SK-N-SH treated with all-trans-retinoic acid at 6 μM for 48 hours (cell line): ENCODE data around the gene CTAGE6.
"Not testable (repeated sequence)": the region's sequence is repeated elsewhere in the genome, so short reads cannot be mapped to it uniquely, and the experiment has no call there.

Experiments used
- ATAC-seq: fragments of 200-7000 bp; cut with Tn5 transposase; 3 replicates; pipeline ENCODE4 v1.9.1; 2020; ENCODE audit warnings: mild to moderate bottlenecking, moderate library complexity
- BACH2 ChIP-seq: fragments of 250-450 bp; sonication (Bioruptor Pico); IDR thresholded peaks from 2 replicates; pipeline ENCODE4 v1.9.0; 2021; ENCODE audit warnings: mild to moderate bottlenecking, borderline replicate concordance
- CSDC2 ChIP-seq: fragments of 250-450 bp; sonication (Bioruptor Pico); IDR thresholded peaks from 2 replicates; pipeline ENCODE4 v1.5.0; 2020; ENCODE audit warnings: mild to moderate bottlenecking, moderate library complexity
- GLIS3 ChIP-seq: fragments of 250-450 bp; sonication (Bioruptor Pico); IDR thresholded peaks from 2 replicates; pipeline ENCODE4 v1.5.0; 2020; ENCODE audit warnings: mild to moderate bottlenecking, moderate library complexity
- PPARA ChIP-seq: fragments of 250-450 bp; sonication (Bioruptor Pico); IDR thresholded peaks from 2 replicates; pipeline ENCODE4 v1.5.0; 2020; ENCODE audit warnings: mild to moderate bottlenecking, borderline replicate concordance
- TOX ChIP-seq: fragments of 250-450 bp; sonication (Bioruptor Pico); IDR thresholded peaks from 2 replicates; pipeline ENCODE4 v1.8.0; 2021; ENCODE audit warnings: mild to moderate bottlenecking, moderate library complexity, borderline replicate concordance
- ZFP30 ChIP-seq: fragments of 450-650 bp; formaldehyde crosslinking; IDR thresholded peaks from 2 replicates; pipeline ENCODE4 v1.5.0; 2022; ENCODE audit warnings: mild to moderate bottlenecking, moderate library complexity
- ZNF8 ChIP-seq: fragments of 450-650 bp; formaldehyde crosslinking; IDR thresholded peaks from 2 replicates; pipeline ENCODE4 v1.5.0; 2020; ENCODE audit warnings: mild to moderate bottlenecking, moderate library complexity
- TF ChIP-seq, protein P1 (sequence below): fragments of 250-450 bp; sonication (Bioruptor Pico); IDR thresholded peaks from 2 replicates; pipeline ENCODE4 v1.5.1; 2020; ENCODE audit warnings: low read depth, mild to moderate bottlenecking, moderate library complexity

The CTAGE6 gene, protein sequence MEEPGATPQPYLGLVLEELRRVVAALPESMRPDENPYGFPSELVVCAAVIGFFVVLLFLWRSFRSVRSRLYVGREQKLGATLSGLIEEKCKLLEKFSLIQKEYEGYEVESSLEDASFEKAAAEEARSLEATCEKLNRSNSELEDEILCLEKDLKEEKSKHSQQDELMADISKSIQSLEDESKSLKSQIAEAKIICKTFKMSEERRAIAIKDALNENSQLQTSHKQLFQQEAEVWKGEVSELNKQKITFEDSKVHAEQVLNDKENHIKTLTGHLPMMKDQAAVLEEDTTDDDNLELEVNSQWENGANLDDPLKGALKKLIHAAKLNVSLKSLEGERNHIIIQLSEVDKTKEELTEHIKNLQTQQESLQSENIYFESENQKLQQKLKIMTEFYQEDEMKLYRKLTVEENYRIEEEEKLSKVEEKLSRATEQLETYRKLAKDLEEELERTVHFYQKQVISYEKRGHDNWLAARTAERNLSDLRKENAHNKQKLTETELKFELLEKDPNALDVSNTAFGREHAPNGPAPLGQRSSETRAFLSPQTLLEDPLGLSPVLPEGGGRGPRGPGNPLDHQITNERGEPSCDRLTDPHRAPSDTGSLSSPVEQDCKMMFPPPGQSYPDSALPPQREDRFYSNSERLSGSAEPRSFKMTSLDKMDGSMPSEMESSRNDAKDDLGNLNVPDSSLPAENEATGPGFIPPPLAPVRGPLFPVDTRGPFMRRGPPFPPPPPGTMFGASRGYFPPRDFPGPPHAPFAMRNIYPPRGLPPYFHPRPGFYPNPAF

DNA sequence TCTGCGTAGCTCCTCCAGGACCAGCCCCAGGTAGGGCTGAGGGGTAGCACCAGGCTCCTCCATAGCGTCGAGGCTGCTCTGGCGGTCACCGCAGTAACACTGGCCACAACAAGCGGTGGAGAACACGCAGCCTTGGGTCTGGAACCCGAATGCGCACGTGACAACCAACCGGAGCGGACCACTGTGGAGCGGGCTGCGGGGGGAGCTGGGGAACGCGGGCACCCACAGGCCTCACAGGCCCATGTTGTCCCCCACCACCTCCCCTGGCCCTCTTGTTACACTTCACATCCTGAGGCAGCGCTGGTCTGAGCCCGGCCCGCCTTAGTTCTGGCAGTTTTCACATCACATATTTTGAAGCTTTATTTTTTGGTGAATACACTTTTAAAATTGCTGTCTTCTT lies at the start of gene CTAGE6:
Gene CTAGE6 (minus strand): TSS at position 101 of the 400 bp plus-strand sequence. CDS start 38 bp downstream, at position 63.
- not testable (repeated sequence) for ATAC-seq

DNA sequence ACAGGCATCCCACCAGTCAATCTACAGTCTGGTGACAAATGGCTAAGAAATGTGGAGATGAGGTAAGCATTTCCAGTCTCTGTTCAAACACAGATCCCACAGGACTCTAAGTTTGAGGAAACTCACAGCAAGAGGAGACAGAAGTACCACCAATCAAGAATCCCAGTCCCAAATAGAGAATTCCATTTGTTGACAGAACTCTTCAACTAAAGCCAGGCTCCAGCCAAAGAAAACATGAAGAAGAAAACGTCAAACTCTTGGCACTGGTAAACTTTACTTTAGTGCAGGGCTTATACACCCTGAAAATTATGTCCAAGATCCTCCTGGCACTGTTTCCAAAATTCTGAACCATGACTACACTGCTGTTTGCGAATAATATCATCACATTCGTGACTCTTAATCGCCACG lies 49.2 kb upstream of the CTAGE6 start:
- peak; percentile 98 for ATAC-seq

DNA sequence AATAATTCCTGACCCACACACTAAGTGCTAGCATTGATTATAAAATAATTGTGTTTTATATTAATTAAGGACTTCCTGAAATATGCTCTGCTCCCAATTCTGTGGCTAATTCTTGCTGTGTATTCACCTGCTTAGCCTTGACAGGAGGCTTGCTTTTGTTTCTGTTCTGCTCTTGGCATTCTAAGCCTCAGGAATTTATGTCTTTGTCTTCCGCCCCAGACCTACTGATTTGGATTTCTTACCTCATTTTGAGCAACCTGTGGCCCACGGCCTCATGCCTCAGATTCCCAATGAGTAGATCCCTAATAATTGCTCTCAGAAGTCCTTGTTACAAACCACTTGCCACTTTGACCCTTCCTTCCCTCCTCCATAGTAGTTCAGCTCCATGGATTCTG lies 40.4 kb upstream of the CTAGE6 start:
- ATAC-seq, result not testable (repeated sequence)

DNA sequence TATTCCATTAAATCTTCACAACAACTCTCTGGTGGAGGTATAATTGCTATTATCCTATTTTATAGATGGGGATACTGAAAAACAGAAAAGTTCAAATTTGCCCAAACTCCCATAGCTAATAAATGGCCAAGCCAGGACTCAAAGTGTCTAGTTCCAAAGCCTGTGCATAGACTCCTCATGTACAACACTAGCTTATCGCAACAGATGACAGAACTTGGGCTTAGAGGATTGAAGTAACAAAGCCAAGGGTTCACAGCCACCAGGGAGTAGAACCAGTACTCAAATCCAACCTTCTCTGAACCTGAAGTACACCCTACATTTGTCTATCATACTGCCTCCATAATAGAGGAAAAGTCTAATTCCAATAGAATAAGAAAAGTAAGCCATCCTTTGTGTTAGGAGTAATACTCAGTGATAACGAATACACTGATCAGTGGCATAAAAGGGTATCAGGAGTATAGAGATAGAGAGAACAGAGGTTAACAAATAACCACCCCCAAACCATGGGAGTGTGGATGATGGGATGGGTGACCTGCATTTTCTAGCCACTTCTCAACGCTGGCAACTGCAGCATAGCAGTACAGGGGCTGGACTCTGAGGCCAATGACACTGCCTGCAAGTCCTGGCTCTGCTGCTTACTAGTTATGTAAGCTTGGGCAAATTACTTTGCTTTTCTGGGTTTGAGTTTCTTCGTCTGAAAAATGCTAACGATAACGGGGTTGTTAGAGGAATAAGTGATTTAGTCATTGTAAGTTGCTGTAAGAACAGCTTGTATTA lies 39.8 kb upstream of the CTAGE6 start:
- ATAC-seq, result not testable (repeated sequence)

DNA sequence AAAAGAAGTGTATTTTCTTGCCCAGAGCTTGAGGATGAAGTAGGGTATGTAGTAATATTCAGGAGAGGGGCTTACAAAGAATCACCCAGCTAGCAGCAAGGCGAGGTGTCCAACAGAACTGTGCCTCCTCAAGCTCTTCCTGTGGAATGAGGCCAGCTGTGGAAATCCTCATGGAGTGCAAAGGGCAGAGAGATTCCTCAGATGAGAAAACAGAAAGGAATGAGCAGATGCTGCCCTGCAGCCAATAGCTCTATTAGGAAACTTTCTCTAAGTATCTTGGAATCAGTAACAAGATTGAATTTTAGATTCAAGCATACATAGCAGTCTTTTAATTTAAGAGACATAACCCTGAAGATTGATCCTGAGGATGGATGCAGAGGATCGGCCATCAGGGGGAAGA lies 38.2 kb upstream of the CTAGE6 start:
- peak; percentile 96 for ATAC-seq

DNA sequence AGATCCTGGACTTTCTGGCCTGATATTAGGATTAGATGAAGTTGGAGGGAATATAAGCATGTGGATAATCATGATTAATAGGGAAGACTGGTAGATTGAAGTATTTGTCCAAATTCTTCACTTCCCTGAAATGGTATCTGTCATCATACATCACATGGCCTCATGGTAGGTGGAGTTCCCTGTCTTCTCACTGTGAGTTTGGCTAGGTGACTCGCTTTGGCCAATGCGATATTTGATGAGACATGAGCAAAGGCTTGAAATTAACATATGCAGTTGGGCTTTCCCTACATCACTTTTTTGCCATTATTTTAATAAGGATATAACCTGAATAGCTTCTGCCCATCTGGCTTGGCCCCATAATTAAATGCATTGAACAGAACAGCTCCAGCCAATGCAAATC lies 35.1 kb upstream of the CTAGE6 start:
- not testable (repeated sequence) for ATAC-seq

DNA sequence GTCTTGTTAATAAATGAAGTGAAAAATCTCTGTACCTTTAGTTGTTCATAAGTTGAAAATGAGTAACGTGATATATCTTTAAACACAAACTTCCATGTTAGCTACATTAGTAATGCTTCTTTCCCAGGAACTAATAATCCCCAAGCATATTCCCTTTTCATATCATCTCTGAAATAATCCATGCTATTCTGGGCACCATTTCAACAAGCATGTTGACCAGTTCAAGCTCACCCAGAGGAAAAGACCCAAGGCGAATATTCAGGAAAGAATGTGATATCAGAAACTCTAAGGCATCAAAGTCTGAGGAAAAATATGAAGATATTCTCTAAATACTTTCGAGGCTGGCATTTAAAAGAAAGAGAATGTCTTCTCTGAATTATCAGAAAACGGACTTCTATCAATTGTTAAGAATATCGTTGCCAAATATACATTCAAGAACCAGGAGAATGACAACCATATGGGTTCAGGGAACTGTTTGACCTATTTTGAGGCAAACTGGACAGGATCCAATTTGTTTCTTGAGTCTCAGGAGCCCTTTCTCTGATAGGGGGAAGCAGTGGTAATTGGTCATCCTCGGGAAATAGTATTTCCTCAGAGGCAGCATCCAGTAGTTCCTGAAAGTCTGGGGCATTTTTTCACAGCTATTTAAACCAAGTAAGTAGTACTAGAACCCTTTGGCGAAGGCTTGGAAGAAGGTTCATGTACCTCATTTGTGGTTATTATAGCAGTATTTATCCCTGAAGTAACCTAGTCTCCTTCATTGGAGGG lies 28.1 kb upstream of the CTAGE6 start:
- not testable (repeated sequence) for ATAC-seq

DNA sequence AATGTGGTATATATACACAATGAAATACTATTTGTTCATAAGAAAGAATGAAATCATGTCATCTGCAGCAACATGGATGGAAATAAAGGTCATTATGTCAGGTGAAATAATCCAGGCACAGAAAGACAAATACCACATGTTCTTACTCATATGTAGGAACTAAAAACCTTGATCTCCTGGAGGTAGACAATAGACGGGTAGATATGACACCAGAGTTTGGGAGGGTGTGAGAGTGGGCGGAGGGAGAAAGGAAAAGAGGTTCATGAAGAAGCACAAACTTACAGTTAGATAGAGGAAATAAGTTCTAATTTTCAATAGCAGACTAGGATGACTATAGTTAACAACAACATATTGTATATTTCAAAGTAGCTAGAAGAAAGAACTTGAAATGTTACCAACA lies 22.1 kb upstream of the CTAGE6 start:
- peak; percentile 78 for ATAC-seq

DNA sequence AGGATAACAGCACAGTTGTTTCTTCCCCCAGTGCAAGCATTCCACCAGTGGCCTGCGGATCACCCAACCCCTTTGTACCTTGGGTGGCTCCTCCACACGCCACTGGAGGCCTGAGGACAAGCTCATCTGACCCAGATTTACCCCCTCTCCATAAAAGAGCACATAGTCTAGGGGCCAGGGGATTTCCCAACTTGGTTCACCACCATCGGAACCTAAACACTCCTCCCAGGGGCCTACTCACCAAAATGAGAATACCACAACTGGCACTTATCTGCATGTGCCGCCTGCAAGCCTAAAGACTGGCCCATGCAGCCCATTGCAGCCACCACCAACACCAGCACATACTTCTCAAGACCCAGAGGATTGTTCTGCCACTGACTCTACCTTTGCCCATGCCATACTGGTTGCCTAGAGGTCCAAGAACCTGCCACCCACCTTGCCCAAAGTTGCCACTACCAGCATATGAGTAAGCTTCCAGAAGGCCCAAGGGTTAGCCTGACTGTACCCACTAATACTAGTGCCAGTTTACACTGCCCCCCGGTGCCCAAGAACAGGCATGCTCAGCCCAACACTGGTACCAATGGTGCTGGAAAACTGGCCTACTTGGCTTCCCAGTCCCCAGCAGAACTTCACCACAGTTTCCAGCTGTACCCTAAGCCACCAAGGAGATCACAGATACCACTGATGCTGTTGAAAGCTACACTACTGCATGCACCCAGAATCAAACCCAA lies 15.4 kb upstream of the CTAGE6 start:
- not testable (repeated sequence) for ATAC-seq

DNA sequence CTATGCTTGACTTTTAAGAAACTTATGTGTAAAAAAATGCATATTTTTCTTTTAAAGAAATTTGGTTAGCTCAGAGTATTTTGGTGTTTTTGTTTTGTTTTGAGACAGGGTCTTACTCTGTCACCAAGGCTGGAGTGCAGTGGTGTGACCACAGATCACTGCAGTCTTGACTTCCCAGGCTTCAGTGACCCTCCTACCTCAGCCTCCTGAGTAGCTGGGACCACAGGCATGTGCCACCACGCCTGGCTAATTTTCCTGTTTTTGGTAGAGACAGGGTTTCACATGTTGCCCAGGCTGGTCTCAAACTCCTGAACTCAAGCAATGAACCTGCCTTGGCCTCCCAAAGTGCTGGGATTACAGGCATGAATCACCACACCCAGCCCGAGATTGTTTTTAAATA lies 10.0 kb upstream of the CTAGE6 start:
- not testable (repeated sequence) for ATAC-seq

DNA sequence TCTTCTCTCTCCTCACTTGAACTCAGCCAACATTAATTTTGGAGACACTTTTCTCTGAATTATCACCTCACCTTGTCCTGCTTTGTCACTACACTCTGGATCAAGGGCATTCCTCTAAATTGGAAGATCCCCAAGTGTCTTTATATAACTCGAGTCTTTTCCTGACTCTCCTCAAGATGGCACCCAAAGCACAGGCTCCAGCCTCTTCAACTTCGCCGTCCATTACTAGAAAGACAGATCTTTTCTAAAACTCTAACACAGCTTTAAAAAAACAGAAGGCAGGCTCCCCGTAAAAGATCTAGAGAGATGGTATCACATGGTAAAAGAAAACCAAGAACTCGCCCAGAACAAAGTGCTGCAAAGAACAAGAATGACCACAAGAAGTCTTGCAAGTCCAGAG lies 8.2 kb upstream of the CTAGE6 start:
- peak; percentile 97 for ATAC-seq

DNA sequence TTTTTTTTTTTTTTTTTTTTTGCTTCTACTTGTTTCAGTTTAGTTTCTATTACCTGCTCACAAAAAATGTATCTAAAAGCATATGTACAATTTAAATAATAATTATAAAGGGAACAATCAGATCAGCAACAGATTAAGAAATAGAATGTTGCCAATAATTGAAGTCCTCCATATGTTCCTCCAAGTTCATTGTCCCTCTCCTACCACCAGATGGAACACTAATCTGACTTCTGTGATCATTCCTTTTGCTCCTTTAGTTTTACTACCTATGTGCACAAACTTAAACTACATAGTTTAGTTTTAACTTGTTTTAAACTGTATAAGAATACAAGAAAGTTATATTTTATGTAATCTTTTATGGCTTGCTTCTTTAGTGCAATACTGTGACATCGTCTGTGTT lies 5.6 kb upstream of the CTAGE6 start:
- ATAC-seq, result peak; percentile 56

DNA sequence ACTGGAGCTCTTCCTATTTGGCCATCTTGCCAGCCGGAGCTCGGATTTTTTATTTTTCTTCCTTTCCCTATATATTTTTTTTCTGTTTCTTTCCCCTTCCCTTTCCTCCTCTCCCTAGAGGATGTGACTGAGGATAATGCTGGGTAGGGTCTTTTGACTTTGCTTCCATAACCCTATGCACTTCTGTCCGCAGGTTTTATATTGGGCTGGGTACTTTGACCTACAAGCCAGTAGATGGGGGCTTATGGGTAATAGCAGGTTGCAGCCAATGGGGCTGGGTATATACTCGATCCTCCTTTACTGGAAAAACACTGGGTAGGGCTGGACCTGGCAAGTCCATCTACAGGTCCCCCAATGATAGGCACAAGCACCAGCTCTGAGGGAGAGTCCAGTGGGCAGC lies 12.2 kb downstream of the CTAGE6 start:
- ATAC-seq, result peak; percentile 23

DNA sequence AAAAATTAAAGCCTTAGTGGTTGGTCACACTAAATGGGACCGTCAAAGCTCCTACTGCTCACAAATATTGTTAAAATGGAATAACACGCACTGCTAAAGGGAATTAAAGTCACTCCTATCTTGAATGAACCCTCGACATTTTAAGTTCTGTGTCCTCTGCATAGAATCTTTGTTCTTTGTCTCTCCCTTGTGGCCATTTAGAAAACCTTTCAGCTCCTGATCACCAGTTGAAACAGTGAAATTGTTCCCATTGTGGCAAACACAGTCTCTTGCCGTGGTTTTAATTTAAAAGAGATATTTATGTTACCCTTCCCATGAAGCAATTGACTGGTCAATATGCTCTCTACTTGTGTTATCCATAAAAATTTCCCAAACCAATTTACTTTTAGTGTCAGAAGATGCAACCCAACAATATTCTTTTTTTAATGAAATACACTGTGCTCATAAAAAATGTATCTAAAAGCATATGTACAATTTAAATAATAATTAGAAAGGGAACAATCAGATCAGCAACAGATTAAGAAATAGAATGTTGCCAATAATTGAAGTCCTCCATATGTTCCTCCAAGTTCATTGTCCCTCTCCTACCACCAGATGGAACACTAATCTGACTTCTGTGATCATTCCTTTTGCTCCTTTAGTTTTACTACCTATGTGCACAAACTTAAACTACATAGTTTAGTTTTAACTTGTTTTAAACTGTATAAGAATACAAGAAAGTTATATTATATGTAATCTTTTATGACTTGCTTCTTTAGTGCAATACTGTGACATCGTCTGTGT lies 20.3 kb downstream of the CTAGE6 start:
- peak; percentile 81 for ATAC-seq

DNA sequence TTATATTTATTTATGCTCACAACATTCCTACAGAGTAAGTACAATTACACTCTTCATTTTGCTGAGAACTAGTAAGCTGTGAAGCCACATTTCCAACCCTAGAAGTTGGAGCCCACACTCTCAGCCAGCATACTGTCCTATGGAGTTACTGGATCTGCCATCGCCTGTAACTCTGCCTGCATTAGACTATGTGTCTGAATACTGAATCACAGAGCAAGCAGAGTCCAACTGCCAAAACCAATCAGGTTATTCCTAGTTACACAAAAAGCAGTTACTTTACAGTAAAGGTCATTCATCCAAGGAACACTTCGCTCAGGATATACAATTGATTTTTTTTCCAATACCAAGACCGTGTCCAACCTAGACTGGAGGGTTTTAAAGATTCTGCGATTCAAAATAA lies 21.5 kb downstream of the CTAGE6 start:
- peak; percentile 94 for ATAC-seq
- TF ChIP-seq, protein P1, sequence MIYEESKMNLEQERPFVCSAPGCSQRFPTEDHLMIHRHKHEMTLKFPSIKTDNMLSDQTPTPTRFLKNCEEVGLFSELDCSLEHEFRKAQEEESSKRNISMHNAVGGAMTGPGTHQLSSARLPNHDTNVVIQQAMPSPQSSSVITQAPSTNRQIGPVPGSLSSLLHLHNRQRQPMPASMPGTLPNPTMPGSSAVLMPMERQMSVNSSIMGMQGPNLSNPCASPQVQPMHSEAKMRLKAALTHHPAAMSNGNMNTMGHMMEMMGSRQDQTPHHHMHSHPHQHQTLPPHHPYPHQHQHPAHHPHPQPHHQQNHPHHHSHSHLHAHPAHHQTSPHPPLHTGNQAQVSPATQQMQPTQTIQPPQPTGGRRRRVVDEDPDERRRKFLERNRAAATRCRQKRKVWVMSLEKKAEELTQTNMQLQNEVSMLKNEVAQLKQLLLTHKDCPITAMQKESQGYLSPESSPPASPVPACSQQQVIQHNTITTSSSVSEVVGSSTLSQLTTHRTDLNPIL, result no peak
- TF ChIP-seq CSDC2 (no peak), TOX (CRISPR knock-in tag) (peak; percentile 64), ZNF8 (no peak), BACH2 (CRISPR knock-in tag) (no peak), PPARA (CRISPR knock-in tag) (no peak), GLIS3 (no peak), ZFP30 (CRISPR knock-in tag) (no peak)
